NCI-H446 (cell line): ENCODE results near the gene PEMT.

Experiments
- DNase-seq, 2 experiments: peaks; one replicate each; lab custom pipeline; 2025; lab: John Stamatoyannopoulos, UW

PEMT gene

DNA sequence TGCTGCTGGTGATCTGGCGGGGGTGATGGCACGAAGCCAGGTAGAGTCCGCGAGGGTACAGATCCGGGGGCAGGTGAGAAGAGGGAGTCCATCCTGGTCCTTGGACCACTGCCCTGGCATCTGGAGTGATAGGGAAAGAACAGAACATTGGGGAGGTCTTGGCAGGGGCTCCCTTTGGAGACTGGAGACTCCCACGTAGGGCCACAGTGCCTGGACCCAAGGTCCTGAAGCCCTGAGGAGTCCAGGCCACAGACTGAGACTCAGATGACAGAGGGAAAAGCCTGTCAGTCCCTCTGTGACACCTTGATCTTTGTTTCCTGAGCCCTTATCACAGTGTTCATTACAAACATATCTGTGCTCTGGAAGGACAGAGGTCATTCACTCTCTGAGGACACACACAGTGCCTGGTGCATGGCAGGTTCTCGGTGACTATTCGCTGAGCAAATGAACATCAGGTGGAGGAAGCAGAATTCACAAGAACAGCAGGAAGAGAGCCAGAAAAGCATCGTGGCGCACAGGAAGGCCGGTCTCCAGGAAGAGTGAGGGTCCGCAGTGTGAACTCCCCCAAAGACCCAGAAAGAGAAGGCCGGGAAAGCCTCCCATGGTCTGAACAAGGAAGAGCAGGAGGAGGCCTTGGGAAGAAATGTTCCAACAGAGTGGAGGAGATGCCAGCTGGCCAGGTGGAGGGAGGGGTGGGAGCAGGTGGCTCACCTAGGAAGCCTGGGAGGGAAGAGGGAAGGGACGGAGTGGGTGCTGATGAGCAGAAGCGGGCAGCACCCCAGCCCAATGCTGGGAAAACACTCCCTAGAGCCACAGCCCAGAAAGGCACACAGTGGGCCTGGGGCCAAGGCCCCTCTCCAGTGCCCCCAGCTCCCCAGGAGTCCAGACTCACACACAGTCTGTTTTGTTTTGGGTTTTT, 20.5 kb downstream of the PEMT start:
- DNase-seq, result no peak

DNA sequence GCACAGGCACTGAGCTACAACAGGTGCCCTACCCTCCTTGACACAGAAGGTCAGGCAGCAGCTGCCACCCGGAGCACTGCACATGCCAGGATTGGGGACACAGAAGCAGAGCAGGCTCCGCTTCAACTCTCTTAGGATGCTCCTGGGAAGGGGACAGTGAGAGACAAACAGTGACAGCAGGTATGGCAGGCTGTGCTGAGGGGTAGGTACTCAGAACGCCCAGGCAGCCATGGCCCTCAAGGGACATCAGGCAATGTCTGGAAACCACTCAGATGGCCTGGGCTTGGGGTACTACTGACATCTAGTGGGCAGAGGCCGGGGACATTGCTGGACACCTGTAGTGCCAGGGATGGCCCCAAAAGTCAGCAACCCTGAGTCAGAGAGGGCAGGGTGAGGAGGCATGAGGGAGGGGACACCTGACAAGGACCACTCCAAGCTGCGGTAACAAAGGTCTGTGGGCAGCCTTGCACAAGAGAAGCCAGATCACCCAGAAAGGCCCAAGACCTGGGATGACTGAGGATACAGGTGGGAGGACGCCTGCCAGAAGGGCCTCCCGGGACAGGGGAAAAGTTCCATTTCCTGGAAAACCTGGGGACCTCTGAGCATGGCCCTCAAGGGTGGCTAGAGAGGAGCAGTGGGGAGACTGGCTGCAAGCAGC, 21.2 kb downstream of the PEMT start:
- DNase-seq, result no peak

DNA sequence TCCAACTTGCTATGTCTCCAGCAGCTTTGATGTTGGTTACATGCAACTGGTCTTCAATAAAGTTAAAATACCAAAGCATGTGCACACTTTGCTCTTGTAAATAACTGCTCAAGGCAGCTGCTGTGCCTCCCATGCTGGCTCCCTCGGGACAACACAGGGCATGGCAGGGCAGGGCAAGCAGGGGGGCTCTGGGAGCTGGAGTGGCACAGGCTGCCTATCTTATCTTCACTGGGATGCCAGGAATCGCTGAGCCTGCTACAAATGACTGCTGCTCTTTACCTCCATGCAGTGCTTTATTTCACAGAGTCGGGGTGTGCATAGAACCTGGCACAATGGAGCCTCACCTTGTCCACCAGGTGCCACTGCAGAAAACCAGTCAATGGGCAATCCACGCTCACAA, 21.8 kb downstream of the PEMT start:
- no peak for DNase-seq

DNA sequence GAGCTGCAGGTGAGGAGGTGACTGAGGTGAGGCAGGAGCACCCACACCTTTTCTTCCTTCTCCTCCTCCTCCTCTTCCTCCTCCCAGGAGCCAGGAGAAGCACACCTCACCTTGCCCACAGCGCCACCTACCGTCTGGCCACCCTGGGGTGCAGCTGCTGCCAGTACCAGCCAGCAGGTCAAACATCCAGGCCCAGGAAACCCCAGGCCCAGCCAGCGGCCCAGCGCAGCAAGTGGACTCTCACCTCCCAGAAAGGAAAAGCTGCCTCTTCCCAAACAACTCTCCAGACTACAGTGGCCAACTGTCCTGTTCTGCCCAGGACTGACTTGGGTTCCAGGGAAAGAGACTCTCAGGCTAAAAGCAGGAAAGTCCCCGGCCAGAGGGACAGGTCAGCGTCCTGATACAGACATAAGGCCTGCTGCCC, 22.7 kb downstream of the PEMT start:
- no peak for DNase-seq

DNA sequence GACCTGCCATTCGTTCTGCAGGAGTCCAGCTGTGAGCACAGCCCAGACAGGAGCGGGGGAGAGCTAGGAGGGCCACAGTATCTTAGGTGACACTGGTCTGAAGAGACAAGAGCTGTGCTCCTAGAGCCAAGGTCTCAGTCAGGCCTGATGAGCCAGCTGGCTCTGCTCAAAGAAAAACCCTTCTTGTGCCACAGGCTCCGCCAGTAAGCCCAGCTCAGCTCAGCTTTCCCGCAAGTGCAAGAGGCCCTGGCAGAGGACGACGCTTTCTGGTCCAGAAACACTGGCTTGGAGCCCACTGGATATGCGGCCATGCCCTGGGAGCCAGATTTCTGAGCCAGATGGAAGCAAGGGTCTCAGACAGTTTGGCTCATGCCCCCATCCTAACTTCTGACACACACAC, 23.9 kb downstream of the PEMT start:
- DNase-seq, result peak; percentile 85 to 96

DNA sequence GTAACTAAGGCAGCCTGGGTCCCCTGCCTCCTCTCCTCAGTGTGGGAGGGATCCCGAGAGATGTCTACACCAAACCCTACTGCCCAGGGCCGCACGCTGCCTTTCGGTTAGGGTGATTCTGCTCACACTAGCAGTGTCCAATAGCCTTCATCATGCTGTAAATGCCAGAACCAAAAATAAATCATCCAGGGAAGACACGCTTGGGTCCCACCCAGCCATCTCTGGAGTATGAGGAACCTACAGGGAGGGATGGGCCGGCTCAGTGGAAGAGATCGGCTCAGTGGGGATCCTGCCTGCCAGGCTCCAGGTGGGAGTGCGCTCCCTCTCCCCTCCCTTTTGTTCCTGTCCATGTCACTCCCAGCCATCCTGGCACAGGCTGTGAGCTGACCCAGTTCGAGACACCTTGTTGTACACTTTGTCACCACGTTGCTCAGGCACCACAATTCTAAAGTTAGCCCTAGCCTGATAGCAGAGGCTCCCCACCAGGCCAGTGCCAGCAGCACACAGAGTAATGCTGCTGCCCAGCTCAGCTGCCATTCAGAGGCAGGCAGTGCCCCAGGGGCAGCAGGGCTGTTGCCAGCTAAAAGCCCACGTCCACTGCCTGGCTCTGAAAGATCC, 24.5 kb downstream of the PEMT start:
- no peak for DNase-seq

DNA sequence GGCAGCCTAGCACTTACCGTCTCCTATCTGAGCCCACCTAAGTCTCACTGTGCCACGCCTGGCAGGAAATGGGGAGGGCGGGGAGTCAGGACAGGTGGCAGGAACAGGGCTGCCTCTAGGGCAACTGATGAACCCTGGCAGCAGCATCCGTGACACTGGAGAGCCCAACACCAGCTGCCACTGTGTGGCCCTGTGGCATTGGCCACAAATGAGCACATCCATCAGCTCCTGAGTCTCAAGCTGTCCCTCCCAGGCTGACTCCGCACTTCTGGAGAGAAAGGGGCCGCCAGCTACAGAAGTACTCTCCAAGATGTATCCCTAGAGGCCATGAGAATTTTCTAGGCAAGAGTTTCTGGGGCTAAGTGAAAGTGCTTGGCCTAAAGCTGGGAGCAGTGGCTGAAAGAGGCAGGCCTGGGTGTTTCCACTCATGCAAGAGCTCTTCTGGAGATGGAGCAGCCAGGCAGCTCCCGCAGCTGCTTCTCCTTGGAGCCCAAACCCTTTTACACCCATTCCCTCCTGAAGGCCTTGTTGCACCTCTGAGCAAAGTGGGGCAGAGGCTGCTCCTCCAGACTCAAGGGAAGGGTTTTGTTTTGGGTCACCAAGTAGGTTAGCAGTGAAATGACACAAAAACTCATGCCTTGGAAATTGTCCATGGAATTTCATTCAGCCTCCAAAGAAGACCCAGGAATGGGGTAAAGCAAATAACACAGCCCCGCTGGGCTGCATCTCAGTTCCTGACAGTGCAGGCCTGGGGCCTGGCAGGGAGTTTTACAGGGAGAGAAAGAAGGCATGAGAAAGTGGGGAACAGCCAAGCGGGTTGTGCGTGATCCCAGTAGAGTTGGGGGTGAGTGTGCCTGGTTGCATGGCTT, 25.8 kb downstream of the PEMT start:
- DNase-seq, result peak in 1 of 2 experiments; percentile 27

DNA sequence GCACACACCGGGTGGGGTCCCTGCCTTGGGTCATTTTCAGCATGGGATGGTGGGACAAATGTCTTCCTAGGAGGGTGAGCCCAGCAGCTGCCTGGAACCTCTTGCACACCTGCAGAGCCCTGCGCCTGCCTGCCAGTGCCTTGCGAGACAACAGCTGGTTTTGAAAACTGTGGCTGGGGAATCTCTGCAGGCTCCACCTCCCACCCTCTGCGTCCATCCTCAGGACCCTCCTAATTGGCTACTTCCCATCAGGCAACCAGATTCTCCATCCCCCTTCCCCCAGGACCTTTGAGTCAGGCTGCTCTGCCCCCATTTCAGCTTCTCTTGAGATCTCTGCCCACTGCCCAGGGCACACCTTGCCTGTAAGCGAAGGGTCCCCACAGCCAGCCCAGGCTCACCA, 26.6 kb downstream of the PEMT start:
- no peak for DNase-seq

DNA sequence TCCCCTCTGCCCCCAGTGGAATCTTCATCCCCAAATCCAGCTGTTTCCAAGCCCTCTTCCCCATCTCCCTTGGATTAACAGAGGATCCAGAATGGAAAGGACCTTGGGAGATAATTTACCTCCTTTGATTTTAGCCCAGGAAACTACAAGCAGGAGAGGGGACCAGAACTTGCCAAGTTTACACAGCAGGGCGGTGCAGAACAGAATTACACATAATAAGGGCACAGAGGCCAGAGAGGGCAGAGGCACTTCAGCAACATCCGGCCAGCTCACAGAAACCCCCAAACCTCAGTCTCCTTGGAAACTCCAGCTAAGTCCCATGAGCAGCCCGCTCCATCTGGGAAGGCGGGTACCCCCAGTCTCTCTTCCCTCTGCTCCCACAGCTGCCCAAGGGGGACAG, 27.2 kb downstream of the PEMT start:
- no peak for DNase-seq

DNA sequence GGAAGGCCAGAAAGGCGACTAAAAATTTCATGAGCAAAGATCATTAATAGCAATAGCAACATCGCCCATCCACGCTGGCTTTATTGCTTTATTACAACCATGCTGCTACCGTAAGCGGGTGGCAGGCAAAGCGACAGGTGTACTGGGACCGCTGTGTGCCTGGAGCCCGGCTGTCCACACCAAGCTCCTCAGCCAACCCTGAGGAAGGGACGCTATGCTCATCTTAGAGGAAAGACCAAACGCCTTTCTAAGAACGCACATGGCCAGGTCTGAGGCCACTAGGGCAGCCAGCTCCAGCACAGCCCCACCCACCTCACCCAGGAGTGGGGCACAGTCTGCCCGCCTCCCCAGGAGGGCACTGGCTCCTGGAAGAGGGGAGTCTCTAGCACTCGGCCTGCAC, 28.0 kb downstream of the PEMT start:
- no peak for DNase-seq

DNA sequence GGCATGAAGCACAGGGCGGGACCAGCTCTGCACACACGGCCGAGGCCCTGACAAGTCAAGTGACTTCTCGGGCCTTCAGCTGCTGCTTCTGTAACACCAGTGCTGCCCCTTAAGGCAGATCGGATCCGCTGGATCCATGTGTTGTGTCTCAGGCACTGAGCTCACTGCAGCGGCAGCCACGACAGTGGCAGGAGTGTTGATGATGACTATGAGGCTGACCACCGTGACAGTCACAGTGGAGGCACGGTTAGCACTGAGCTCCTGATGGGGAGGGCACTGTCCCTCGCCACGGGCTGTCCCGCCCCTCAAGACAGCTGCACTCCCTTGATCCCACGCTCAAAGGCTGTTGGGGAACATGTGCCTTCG, 29.4 kb downstream of the PEMT start:
- no peak for DNase-seq

DNA sequence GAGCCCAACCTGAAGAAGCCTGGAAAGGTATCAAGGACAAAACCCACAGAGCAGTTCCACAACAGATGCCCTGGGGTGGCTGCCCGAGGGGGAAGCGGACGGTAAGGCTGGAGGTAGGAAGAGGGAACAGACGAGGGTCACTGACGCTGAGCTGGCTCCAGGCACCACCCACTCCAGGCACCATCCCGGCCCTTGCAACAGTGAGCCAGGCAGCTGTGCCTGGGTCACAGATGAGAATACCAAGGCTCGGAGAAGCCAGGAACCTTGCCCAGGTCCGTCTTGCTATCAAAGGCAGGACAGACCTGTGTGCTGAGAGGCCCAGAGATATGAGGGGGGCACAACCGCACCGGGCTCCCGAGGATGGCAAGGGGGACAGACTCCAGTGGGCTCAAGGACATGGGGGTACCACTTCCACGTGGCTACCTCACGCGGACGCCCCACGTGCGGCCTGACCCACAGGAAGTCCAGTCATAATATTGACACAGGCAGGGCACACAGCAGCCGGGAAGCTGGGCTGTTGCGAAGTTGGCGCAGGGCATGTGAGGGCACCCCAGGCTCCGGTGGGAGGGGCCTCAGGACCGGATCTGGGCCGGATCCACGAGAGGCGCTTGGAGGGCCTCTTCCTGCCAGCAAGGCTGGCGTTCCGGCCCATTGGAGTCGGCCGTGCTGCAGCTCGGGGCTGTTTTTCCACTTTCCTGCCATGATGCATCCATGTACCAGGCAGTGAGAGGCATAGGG, 29.9 kb downstream of the PEMT start:
- no peak for DNase-seq

DNA sequence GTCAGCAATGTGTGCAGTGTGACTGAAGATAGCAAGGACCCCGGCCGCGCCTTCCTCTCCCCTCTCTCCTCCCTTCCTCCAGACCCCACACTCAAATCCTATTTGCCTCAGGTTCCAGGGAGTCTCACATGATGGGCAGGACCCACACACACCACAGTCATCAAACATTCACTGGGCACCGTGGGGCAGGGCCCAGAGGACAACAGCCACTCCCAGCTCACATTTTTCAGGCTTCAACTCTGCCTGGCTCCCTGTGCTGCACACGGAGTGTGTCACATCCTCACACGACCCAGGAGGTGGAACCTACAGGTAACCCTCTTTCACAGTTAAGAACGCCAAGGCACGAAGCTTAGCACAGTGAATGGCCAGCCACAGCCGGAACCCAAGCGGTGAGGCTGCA, 30.5 kb downstream of the PEMT start:
- DNase-seq, result no peak

DNA sequence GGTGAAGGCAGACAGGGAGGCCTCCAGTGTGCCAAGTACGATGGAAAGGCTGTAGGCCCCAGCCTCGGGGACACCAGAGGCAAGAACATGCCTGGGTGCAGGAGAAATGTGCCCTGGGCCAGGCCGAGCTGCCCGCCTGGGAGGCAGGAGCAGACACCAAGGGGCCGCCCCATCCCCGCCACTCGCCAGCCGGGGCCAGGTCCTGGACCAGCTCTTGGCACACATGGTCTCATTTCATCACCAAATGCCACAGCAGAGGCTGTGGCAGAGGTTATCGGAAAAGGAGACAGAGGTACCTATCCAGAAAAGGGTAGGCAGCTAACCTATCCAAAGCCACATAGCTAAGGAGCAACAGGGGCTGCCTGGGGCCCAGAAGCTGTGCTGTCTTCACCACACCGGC, 31.3 kb downstream of the PEMT start:
- no peak for DNase-seq

DNA sequence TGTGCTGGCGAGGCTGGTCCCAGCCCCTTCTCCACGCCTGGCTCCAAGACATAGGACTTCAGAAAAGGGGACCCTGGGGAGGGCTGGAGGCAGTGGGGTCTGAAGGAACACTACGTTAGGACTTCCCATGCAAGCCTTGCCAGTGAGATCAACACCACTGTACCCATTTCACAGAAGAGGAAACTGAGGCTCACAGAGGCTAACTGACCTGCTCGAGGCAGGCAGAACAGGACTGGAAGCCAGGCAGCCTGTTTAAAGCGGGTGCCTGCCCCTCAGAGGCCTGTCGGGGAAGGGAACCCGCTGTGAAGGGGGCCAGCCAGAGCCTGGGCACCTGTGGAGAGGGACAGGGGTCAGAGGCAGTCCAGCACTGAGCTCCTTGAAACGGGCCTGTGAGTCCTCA, 32.3 kb downstream of the PEMT start:
- DNase-seq, result no peak

DNA sequence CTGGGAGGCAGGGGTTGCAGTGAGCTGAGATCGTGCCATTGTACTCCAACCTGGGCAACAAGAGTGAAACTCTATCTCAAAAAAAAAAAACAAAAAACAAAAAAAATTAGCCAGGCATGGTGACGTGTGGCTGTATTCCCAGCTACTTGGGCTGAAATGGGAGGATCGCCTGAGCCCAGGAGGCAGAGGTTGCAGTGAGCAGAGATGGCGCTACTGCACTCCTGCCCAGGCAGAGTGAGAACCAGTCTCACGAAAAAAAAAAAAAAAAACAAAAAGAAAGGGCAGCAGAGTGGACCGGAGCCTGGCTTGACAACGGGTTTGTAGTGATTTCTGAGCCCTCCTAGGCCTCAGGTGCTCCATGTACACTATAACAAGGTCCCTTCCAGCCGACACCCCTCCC, 33.1 kb downstream of the PEMT start:
- DNase-seq, result no peak

DNA sequence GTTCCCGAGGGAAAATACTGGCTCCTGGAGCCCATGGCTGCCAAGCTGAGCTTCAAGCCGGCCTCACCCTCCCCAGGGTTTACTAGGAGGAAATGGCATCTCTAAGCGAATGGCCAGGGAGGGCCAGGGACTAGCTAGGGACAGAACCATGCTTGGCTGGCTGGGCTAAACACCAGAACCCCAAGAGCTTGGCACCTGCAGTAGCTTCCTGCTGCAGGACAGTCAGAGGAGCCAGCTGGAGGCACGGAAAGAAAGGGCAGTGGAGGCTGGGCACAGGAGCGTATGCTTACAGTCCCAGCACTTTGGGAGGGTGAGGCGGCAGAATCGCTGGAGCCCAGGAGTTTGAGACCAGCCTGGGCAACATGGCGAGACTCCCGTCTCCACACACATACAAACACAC, 33.7 kb downstream of the PEMT start:
- no peak for DNase-seq

DNA sequence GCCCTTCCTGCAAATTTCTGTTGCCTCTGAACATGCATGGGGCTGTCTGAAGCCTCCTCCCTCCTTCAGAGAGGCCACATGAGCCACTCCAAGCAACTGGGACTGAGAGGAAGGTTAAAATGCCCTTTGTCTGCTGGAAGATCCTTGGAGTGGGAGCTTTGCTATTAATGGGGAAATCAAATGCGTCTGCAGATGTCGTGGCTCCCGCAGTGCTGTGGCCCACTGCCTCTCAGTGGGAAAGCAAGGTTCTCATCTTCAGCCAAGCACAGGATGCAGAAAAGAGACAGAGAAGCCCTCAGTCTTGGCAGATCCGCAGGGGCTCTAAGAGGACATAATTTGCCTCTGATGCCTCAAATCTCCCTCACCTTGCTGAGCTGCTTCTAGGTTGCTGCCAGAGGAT, 34.8 kb downstream of the PEMT start:
- no peak for DNase-seq

DNA sequence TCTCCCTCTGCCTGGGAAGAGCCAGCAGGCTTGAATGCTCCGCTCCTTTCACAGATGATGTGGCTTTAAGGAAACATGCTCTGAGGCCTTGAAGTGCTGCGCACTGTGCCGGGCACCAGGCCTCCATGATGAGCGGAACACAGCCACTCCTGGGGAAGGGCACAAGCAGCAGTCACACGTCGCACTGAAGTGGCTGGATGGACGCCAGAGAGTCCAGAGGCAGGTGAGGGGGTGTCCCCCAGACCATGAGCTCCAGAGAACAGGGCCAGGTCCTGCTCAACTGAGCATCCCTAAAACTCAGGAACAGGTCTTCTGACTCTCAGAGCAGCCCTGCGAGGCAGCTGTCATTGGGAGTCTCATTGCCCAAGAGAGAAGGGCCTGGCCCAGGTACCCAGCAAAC, 35.6 kb downstream of the PEMT start:
- no peak for DNase-seq

DNA sequence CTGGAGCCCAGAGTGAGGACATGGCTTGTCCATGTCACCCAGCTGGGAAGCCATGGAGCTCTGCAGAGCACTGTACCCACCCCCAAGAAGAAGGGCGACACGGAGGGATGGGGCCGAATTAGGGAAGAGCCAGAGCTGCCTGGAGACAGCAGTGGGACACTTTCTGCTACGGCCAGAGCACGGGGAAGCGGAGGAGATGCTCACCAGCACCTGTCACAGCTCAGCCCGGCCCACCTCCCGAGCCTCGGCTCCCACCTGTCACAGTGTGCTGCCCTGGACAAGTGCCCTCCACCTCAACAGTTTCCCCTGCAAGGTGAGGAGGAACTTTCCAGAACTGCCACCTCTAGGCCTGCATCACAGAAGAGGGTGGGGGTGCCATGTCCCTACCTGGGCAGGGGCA, 36.4 kb downstream of the PEMT start:
- no peak for DNase-seq

DNA sequence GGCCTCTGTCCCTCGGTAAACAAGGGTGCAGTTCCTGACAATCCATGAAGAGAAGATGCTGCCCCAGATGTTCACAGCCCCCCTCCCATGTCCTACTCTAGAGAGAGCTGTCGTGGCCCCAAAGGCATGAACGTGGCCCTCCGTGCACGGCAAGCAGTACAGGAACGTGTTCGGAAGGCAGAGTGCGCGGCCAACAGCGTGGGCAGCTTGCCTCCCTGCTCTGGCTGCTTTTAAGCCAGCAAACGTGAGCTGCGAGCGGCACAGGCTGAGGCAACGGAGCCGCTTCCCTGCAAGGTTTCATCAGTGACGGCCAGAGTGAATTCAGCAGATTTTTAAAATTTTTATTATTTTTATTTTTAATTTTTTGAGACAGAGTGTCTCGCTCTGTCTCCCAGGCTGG, 37.2 kb downstream of the PEMT start:
- no peak for DNase-seq
